ENCODE data around the gene CDK6.

The CDK6 gene

GRCh38 chr7:92784935-92785334, 51.4 kb downstream of the CDK6 start:
- no peak overlapping the region for H3K4me3 Mint-ChIP-seq
- H3K4me1 Mint-ChIP-seq (ENCODE audit: low read depth), result peaks cover 44% of the 10 kb centered on the region
- no peak for DNase-seq (ENCODE audit: low spot score)
- H3K9me3 Mint-ChIP-seq, result peaks cover 17% of the 10 kb centered on the region
- peak overlapping the region; percentile 0 for H3K27ac Mint-ChIP-seq
- no peaks in the 10 kb centered on the region for H3K27me3 Mint-ChIP-seq (ENCODE audit: low read depth)
- peaks cover 52% of the 10 kb centered on the region for H3K36me3 Mint-ChIP-seq (ENCODE audit: low read depth)

- Mint-ChIP-seq H3K27ac (peak overlapping the region; percentile 45), H3K9me3 (peaks cover 3% of the 10 kb centered on the region), H3K4me1 (ENCODE audit: low read depth) (peaks cover 46% of the 10 kb centered on the region), H3K27me3 (ENCODE audit: low read depth) (no peaks in the 10 kb centered on the region), H3K36me3 (ENCODE audit: low read depth) (peaks cover 48% of the 10 kb centered on the region), H3K4me3 (no peak overlapping the region)
- DNase-seq (ENCODE audit: low spot score), result no peak
Measured at GRCh38 chr7:92783260-92784201, 52.8 kb downstream of the CDK6 start.

DNA sequence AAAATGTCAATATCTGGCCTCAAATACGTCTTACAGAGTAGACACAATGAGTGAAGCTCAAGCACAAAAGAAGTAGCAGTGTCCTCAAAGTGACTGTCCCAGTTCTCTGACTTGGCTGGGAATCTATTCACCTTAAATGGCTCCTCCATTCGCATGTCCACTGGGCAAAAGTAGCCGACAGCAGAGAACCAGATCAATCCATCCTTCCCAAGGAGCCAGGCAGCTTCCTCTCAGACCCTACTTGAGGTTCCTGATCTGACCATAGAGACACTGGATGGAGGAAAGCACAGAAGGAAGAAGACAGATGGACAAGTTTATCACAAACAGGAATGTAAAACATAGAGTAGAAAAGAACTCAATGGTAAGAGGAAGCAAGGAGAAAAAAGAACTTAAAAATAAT, 53.5 kb downstream of the CDK6 start:
- peaks cover 3% of the 10 kb centered on the region for H3K9me3 Mint-ChIP-seq
- DNase-seq (ENCODE audit: low spot score), result no peak
- peaks cover 45% of the 10 kb centered on the region for H3K4me1 Mint-ChIP-seq (ENCODE audit: low read depth)
- H3K27ac Mint-ChIP-seq, result no peak overlapping the region
- no peak overlapping the region for H3K4me3 Mint-ChIP-seq
- peaks cover 49% of the 10 kb centered on the region for H3K36me3 Mint-ChIP-seq (ENCODE audit: low read depth)
- no peaks in the 10 kb centered on the region for H3K27me3 Mint-ChIP-seq (ENCODE audit: low read depth)

DNA sequence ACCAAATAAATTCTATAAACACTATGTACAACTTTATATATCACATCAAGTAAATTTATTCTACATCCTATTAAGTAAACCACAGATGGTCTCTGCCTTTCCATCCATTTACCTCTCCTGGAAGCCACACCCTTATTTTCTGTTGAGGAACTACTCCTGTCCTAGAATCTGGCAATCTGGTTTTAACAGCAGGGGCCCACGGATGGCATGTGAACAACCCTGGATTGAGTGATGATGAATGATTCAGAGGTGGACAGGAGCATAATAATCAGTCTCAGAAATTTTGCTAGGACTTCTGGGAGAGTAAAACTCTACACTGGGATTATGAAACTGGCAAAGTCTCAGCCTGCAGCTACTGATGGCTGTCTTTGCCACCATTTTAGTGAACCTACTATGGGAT, 54.1 kb downstream of the CDK6 start:
- H3K9me3 Mint-ChIP-seq, result peaks cover 7% of the 10 kb centered on the region
- H3K4me3 Mint-ChIP-seq, result no peak overlapping the region
- H3K36me3 Mint-ChIP-seq (ENCODE audit: low read depth), result peaks cover 52% of the 10 kb centered on the region
- no peak overlapping the region for H3K27ac Mint-ChIP-seq
- peaks cover 45% of the 10 kb centered on the region for H3K4me1 Mint-ChIP-seq (ENCODE audit: low read depth)
- H3K27me3 Mint-ChIP-seq (ENCODE audit: low read depth), result no peaks in the 10 kb centered on the region
- no peak for DNase-seq (ENCODE audit: low spot score)

- DNase-seq (ENCODE audit: low spot score), result no peak
- no peak overlapping the region for H3K4me3 Mint-ChIP-seq
- peaks cover 48% of the 10 kb centered on the region for H3K4me1 Mint-ChIP-seq (ENCODE audit: low read depth)
- peak overlapping the region; percentile 72 for H3K27ac Mint-ChIP-seq
- peaks cover 62% of the 10 kb centered on the region for H3K36me3 Mint-ChIP-seq (ENCODE audit: low read depth)
- peaks cover 16% of the 10 kb centered on the region for H3K9me3 Mint-ChIP-seq
- H3K27me3 Mint-ChIP-seq (ENCODE audit: low read depth), result no peaks in the 10 kb centered on the region
Measured at GRCh38 chr7:92781117-92781720, 55.2 kb downstream of the CDK6 start.

DNA sequence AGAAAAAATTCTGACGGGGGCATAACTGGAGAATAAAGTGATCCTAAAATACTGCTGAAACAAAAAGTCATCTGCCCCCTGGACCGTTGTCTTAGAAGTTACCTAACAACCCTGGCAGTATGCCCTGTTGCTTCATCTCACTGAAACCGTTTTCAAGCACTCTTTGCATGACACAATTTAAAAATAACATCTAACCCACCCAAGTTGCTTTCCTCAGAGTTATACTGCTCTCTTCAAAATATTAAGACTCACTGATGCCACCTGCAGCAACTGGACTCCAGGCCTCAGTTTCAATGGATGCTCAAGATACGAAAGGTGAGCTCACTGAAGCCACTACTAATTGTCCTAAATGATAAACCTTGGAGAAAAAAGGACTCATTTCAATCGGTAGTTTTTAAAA, 57.4 kb downstream of the CDK6 start:
- H3K36me3 Mint-ChIP-seq (ENCODE audit: low read depth), result peaks cover 63% of the 10 kb centered on the region
- no peak for DNase-seq (ENCODE audit: low spot score)
- H3K27me3 Mint-ChIP-seq (ENCODE audit: low read depth), result no peaks in the 10 kb centered on the region
- H3K4me3 Mint-ChIP-seq, result no peak overlapping the region
- H3K27ac Mint-ChIP-seq, result no peak overlapping the region
- peaks cover 16% of the 10 kb centered on the region for H3K9me3 Mint-ChIP-seq
- H3K4me1 Mint-ChIP-seq (ENCODE audit: low read depth), result peaks cover 39% of the 10 kb centered on the region

- Mint-ChIP-seq H3K27me3 (ENCODE audit: low read depth) (no peaks in the 10 kb centered on the region), H3K4me3 (no peak overlapping the region), H3K9me3 (peaks cover 16% of the 10 kb centered on the region), H3K27ac (no peak overlapping the region), H3K4me1 (ENCODE audit: low read depth) (peaks cover 37% of the 10 kb centered on the region), H3K36me3 (ENCODE audit: low read depth) (peaks cover 69% of the 10 kb centered on the region)
- DNase-seq (ENCODE audit: low spot score), result no peak
Measured at GRCh38 chr7:92777993-92778392, 58.4 kb downstream of the CDK6 start.

GRCh38 chr7:92773808-92774207, 62.6 kb downstream of the CDK6 start:
- no peaks in the 10 kb centered on the region for H3K27me3 Mint-ChIP-seq (ENCODE audit: low read depth)
- peaks cover 59% of the 10 kb centered on the region for H3K36me3 Mint-ChIP-seq (ENCODE audit: low read depth)
- no peak for DNase-seq (ENCODE audit: low spot score)
- no peak overlapping the region for H3K27ac Mint-ChIP-seq
- peaks cover 16% of the 10 kb centered on the region for H3K9me3 Mint-ChIP-seq
- H3K4me1 Mint-ChIP-seq (ENCODE audit: low read depth), result peaks cover 29% of the 10 kb centered on the region
- no peak overlapping the region for H3K4me3 Mint-ChIP-seq

- Mint-ChIP-seq H3K27ac (no peak overlapping the region), H3K27me3 (ENCODE audit: low read depth) (no peaks in the 10 kb centered on the region), H3K4me3 (no peak overlapping the region), H3K36me3 (ENCODE audit: low read depth) (peaks cover 63% of the 10 kb centered on the region), H3K4me1 (ENCODE audit: low read depth) (peaks cover 52% of the 10 kb centered on the region), H3K9me3 (no peaks in the 10 kb centered on the region)
- no peak for DNase-seq (ENCODE audit: low spot score)
Measured at GRCh38 chr7:92769844-92770243, 66.5 kb downstream of the CDK6 start.

- DNase-seq (ENCODE audit: low spot score), result no peak
- Mint-ChIP-seq H3K27ac (no peak overlapping the region), H3K27me3 (ENCODE audit: low read depth) (no peaks in the 10 kb centered on the region), H3K4me3 (no peak overlapping the region), H3K4me1 (ENCODE audit: low read depth) (peaks cover 48% of the 10 kb centered on the region), H3K9me3 (no peaks in the 10 kb centered on the region), H3K36me3 (ENCODE audit: low read depth) (peaks cover 62% of the 10 kb centered on the region)
Measured at GRCh38 chr7:92769394-92769699, 67.0 kb downstream of the CDK6 start.

DNA sequence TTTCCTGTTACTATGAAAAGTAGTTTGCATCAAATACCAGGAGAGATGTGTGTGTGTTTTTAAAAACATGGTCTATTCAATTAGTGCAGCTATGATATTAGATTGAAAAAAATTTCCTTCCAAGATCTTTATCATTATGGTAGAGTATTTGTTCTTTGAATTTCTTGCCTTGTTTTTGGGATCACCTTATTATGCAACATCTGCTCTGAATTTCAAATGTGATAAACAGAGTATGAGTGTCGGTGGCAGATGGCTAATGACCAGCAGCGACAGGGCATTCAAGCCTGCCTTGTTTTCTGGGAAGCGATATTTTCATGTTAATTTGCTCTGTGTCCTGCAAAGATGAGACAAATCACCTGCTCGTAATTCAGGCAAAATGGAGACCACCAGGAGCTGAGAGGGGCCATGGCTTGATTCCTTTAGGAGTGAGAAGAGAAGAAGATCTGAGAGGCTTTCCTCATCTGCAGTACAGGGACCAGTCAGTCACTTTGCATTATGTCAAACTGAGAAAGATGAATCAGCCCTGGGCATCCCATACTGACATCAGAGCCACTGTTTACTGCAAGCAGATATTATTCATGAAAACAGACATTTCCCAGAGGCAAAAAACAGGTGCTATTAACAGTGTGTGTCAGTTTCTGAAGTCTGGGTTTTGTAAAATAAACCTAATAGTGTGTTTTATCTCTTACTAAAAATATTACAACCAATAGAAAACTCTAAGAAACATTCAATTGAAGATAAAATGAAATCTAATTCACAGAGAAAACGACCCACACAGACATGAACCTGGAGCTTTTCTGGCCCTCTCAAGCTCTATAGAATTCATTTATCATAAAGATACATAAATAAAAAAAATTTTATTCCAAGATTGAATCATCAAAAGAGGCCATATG, 67.6 kb downstream of the CDK6 start:
- peak; percentile 61 for DNase-seq (ENCODE audit: low spot score)
- Mint-ChIP-seq H3K4me1 (ENCODE audit: low read depth) (peaks cover 48% of the 10 kb centered on the region), H3K36me3 (ENCODE audit: low read depth) (peaks cover 61% of the 10 kb centered on the region), H3K27me3 (ENCODE audit: low read depth) (no peaks in the 10 kb centered on the region), H3K4me3 (peak overlapping the region; percentile 50), H3K27ac (peak overlapping the region; percentile 63), H3K9me3 (no peaks in the 10 kb centered on the region)

DNA sequence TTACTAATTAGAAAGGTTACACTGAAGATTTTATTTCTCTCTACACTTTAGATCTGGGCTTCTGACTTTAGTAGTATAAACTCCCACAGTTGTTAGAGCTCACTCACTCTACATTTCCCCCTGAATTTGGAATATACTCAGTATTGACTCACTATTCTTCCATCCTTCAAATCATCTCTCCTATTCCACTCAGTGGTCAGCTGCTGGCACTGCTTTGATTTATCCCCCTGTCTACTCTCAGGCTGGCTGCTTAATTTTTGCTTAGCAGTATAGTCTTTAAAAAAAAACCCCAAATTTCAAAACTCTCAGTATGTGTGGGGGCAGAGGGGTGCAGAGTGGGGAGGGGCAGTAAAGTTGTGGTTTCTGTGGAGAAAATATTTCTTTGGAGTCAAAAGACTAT, 68.9 kb downstream of the CDK6 start:
- H3K27ac Mint-ChIP-seq, result peak overlapping the region; percentile 24
- H3K9me3 Mint-ChIP-seq, result no peaks in the 10 kb centered on the region
- H3K27me3 Mint-ChIP-seq (ENCODE audit: low read depth), result no peaks in the 10 kb centered on the region
- no peak for DNase-seq (ENCODE audit: low spot score)
- H3K4me3 Mint-ChIP-seq, result no peak overlapping the region
- H3K36me3 Mint-ChIP-seq (ENCODE audit: low read depth), result peaks cover 50% of the 10 kb centered on the region
- H3K4me1 Mint-ChIP-seq (ENCODE audit: low read depth), result peaks cover 41% of the 10 kb centered on the region

DNA sequence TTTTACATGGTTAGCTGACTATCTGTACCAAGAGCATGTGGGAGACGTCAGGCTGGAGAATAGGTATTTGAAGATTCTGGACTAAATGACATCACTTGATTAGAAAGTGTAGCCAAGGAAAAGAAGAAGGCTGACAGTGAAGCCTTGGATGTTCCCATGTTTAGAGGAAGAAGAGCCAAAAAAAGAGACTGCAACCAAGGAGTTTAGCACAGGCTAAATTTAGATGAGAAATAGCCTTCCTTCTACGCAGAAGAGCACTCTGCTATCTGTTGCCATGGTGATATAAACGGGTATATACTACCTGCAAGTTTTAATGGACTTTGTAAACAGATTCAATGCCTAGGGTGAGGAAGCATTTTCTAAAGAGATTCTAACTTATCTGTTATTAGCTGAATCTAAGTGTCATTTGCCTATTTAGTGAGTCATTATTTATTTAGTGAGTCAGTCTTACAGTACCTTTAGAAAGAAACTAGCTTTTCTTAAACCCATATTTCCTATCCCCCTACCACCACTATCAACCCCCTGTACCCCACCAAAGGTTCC, 69.8 kb downstream of the CDK6 start:
- no peak for DNase-seq (ENCODE audit: low spot score)
- peaks cover 46% of the 10 kb centered on the region for H3K4me1 Mint-ChIP-seq (ENCODE audit: low read depth)
- no peak overlapping the region for H3K4me3 Mint-ChIP-seq
- no peaks in the 10 kb centered on the region for H3K27me3 Mint-ChIP-seq (ENCODE audit: low read depth)
- H3K36me3 Mint-ChIP-seq (ENCODE audit: low read depth), result peaks cover 50% of the 10 kb centered on the region
- no peaks in the 10 kb centered on the region for H3K9me3 Mint-ChIP-seq
- H3K27ac Mint-ChIP-seq, result peak overlapping the region; percentile 33
